Tibial nerve (tissue), 4 donors: ENCODE measurements around the gene ANKRD66. TPM values are rescaled to one million over a fixed set of nuclear protein-coding genes. Genes with fewer than 3 reads are reported as not detected.

Experiments
- DNase-seq, 2 donors: peaks; one replicate each; pipeline ENCODE4 v3.0.0-alpha.2; 2019; ENCODE audit warnings: low spot score in 2 of 2
- H3K27ac ChIP-seq, 4 donors: fragments of 200-600 bp; sonication (generic) in 3 of 4; one replicate each; pipeline ENCODE4 v1.5.1; 2017 to 2019; ENCODE audit warnings: mild to moderate bottlenecking in 1 of 4
- H3K27me3 ChIP-seq, 2 donors: fragments of 200-600 bp; sonication (generic) in 1 of 2; one replicate each; pipeline versions ENCODE4 v1.5.1 to v1.6.0; 2017 to 2019
- H3K36me3 ChIP-seq, 3 donors: fragments of 200-600 bp; sonication (generic); one replicate each; pipeline ENCODE4 v1.5.1; 2018 to 2019
- H3K4me1 ChIP-seq, 4 donors: fragments of 200-600 bp; sonication (generic) in 3 of 4; one replicate each; pipeline ENCODE4 v1.5.1; 2017 to 2019
- H3K4me3 ChIP-seq, 4 donors: fragments of 200-600 bp; sonication (generic) in 3 of 4; one replicate each; pipeline ENCODE4 v1.5.1; 2017 to 2019; ENCODE audit warnings: mild to moderate bottlenecking in 1 of 4, moderate library complexity in 1 of 4
- H3K9me3 ChIP-seq, 4 donors: fragments of 200-600 bp; sonication (generic) in 3 of 4; one replicate each; pipeline ENCODE4 v1.5.1; 2017 to 2019
- EP300 ChIP-seq, 2 donors: sonication (generic); formaldehyde crosslinking; IDR thresholded peaks; one replicate each; pipeline ENCODE4 v1.6.1; 2017; ENCODE audit warnings: antibody characterized with exemption in 2 of 2, mild to moderate bottlenecking in 1 of 2
- POLR2A ChIP-seq, 2 donors: fragments of 450-650 bp; IDR thresholded peaks; one replicate each; pipeline ENCODE4 v1.6.1; 2017; ENCODE audit warnings: antibody characterized with exemption in 2 of 2, mild to moderate bottlenecking in 2 of 2, moderate library complexity in 2 of 2
- whole genome bisulfite sequencing, 2 donors: methylation state at CpG; one replicate each; pipeline ENCODE4 v1.1.5; 2018; 5-methylcytosine and 5-hydroxymethylcytosine counted together
- total RNA-seq, 4 donors: library from RNA; depleted of rRNA; stranded (reverse); fragments of >200 nt; gene quantifications; one replicate each; pipeline ENCODE4 v1.1.0, GENCODE V29; 2016
- TF ChIP-seq, protein P1 (sequence below), 5 experiments: fragments of 200-600 bp in 3 of 5; fragments of 450-650 bp in 2 of 5; sonication (generic) in 3 of 5; IDR thresholded peaks; one replicate each; pipeline ENCODE4 v1.5.1; 2016 to 2019; ENCODE audit warnings: antibody characterized with exemption in 5 of 5, mild to moderate bottlenecking in 3 of 5, moderate library complexity in 2 of 5

The ANKRD66 gene
- total RNA-seq, 4 donors from 2014 or later = not detected

- Histone ChIP-seq H3K4me1 (peaks cover 0 to 17% (median 0%) of the 10 kb centered on the region in 4 donors), H3K27ac (no peak overlapping the region), H3K36me3 (no peaks in the 10 kb centered on the region), H3K4me3 (no peak overlapping the region), H3K9me3 (no peaks in the 10 kb centered on the region), H3K27me3 (no peaks in the 10 kb centered on the region)
- 56 to 71% methylated on average over 1 of the region's 1 CpG for WGBS, 2 donors
- no peak for TF ChIP-seq EP300 (IDR thresholded peaks at IDR 0.05)
- TF ChIP-seq, protein P1, sequence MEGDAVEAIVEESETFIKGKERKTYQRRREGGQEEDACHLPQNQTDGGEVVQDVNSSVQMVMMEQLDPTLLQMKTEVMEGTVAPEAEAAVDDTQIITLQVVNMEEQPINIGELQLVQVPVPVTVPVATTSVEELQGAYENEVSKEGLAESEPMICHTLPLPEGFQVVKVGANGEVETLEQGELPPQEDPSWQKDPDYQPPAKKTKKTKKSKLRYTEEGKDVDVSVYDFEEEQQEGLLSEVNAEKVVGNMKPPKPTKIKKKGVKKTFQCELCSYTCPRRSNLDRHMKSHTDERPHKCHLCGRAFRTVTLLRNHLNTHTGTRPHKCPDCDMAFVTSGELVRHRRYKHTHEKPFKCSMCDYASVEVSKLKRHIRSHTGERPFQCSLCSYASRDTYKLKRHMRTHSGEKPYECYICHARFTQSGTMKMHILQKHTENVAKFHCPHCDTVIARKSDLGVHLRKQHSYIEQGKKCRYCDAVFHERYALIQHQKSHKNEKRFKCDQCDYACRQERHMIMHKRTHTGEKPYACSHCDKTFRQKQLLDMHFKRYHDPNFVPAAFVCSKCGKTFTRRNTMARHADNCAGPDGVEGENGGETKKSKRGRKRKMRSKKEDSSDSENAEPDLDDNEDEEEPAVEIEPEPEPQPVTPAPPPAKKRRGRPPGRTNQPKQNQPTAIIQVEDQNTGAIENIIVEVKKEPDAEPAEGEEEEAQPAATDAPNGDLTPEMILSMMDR (IDR thresholded peaks at IDR 0.05) = no peak
- TF ChIP-seq POLR2A (IDR thresholded peaks at IDR 0.05) = no peak
- no peak for DNase-seq
Measured at GRCh38 chr6:46755865-46756264, 9.1 kb downstream of the ANKRD66 start.

GRCh38 chr6:46756469-46757213 is 9.9 kb downstream of the ANKRD66 start:
- H3K27me3 ChIP-seq = no peaks in the 10 kb centered on the region
- H3K9me3 ChIP-seq = no peaks in the 10 kb centered on the region
- H3K4me1 ChIP-seq = peaks cover 0 to 17% (median 0%) of the 10 kb centered on the region in 4 donors
- H3K27ac ChIP-seq = no peak overlapping the region
- DNase-seq = no peak
- no peak overlapping the region for H3K4me3 ChIP-seq
- H3K36me3 ChIP-seq = no peaks in the 10 kb centered on the region
- no peak for TF ChIP-seq POLR2A (IDR thresholded peaks at IDR 0.05)
- no peak for TF ChIP-seq EP300 (IDR thresholded peaks at IDR 0.05)
- TF ChIP-seq, protein P1 (IDR thresholded peaks at IDR 0.05) = no peak
- WGBS, 2 donors = 42 to 46% methylated on average over 7 of the region's 7 CpGs

DNA sequence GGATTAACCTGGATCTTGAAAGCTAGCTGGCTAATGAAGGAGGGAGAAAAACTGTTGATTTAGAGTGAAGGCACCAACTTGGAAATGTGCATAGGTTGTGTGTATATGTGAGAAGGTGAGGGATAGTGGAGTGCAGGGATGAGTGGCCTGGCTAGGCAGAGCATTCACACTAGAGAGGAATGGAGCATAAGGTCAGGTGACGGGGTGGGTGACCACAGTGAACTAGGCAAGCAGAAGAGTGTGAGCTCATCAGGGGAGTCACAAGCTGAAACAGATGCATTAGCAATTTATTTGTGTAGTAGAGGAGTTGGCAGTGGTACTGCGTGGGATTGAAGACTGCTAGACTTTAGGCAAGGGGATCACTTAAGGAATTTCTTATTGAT is 10.5 kb downstream of the ANKRD66 start:
- DNase-seq = peak in 1 of 2 donors; percentile 26
- Histone ChIP-seq H3K36me3 (no peaks in the 10 kb centered on the region), H3K27me3 (no peaks in the 10 kb centered on the region), H3K27ac (no peak overlapping the region), H3K9me3 (no peaks in the 10 kb centered on the region), H3K4me1 (peaks cover 0 to 17% (median 0%) of the 10 kb centered on the region in 4 donors), H3K4me3 (no peak overlapping the region)
- WGBS, 2 donors = 46 to 58% methylated on average over 2 of the region's 2 CpGs
- TF ChIP-seq, protein P1 (IDR thresholded peaks at IDR 0.05) = no peak
- TF ChIP-seq EP300 (IDR thresholded peaks at IDR 0.05) = no peak
- TF ChIP-seq POLR2A (IDR thresholded peaks at IDR 0.05) = no peak

GRCh38 chr6:46758960-46759753 is 12.4 kb downstream of the ANKRD66 start:
- Histone ChIP-seq H3K27me3 (no peaks in the 10 kb centered on the region), H3K36me3 (no peaks in the 10 kb centered on the region), H3K27ac (no peak overlapping the region), H3K9me3 (no peaks in the 10 kb centered on the region), H3K4me1 (peaks cover 0 to 17% (median 0%) of the 10 kb centered on the region in 4 donors), H3K4me3 (no peak overlapping the region)
- TF ChIP-seq EP300 (IDR thresholded peaks at IDR 0.05) = no peak
- TF ChIP-seq, protein P1 (IDR thresholded peaks at IDR 0.05) = no peak
- TF ChIP-seq POLR2A (IDR thresholded peaks at IDR 0.05) = no peak
- no peak for DNase-seq
- 93 to 96% methylated on average over 4 of the region's 4 CpGs for WGBS, 2 donors

- Histone ChIP-seq H3K27me3 (no peaks in the 10 kb centered on the region), H3K36me3 (no peaks in the 10 kb centered on the region), H3K9me3 (no peaks in the 10 kb centered on the region), H3K4me1 (peaks cover 0 to 17% (median 0%) of the 10 kb centered on the region in 4 donors), H3K27ac (no peak overlapping the region), H3K4me3 (no peak overlapping the region)
- WGBS, 2 donors = 75 to 83% methylated on average over 3 of the region's 3 CpGs
- TF ChIP-seq, protein P1 (IDR thresholded peaks at IDR 0.05) = no peak
- TF ChIP-seq POLR2A (IDR thresholded peaks at IDR 0.05) = no peak
- DNase-seq = no peak
Measured at GRCh38 chr6:46760925-46761324, 14.2 kb downstream of the ANKRD66 start.
